Endothelial cell of umbilical vein (primary cell): Measurements from ENCODE around the gene CMSS1.

Experiments
- CTCF ChIP-seq, 2 donors: IDR thresholded peaks; 1 replicate in 1 of 2; 2 replicates in 1 of 2; pipeline ENCODE4 v1.5.1; 2011; ENCODE audit warnings: low read length in 2 of 2, mild to moderate bottlenecking in 2 of 2, moderate library complexity in 2 of 2, control low read depth in 1 of 2, inconsistent platforms in 1 of 2, low read depth in 1 of 2; ENCODE audit not compliant: insufficient read depth in 1 of 2; ENCODE audit errors: extremely low read depth in 1 of 2
- EZH2 ChIP-seq: IDR thresholded peaks from 2 replicates; pipeline ENCODE4 v1.6.1; 2012; ENCODE audit warnings: borderline replicate concordance, low read depth, mild to moderate bottlenecking, moderate library complexity, low read length, inconsistent platforms; ENCODE audit not compliant: severe bottlenecking
- GATA2 ChIP-seq: IDR thresholded peaks from 2 replicates; pipeline ENCODE4 v1.7.0; 2011; ENCODE audit warnings: low read depth, mild to moderate bottlenecking, moderate library complexity, mixed read lengths, low read length; ENCODE audit not compliant: insufficient read length, insufficient read depth
- MAX ChIP-seq: IDR thresholded peaks from 2 replicates; pipeline ENCODE4 v1.6.1; 2011; ENCODE audit not compliant: insufficient read depth, insufficient read length
- POLR2A ChIP-seq: IDR thresholded peaks from 2 replicates; pipeline ENCODE4 v1.6.1; 2012; ENCODE audit warnings: low read depth, mild to moderate bottlenecking, control low read depth, low read length
- POLR2AphosphoS5 ChIP-seq: IDR thresholded peaks from 2 replicates; pipeline ENCODE4 v1.6.1; 2012; ENCODE audit warnings: low read depth, mild to moderate bottlenecking, control low read depth, low read length, moderate library complexity; ENCODE audit not compliant: insufficient read depth

GRCh38 chr3:100079328-100079727 is 261.7 kb downstream of the CMSS1 start:
- TF ChIP-seq MAX (no peak), POLR2AphosphoS5 (no peak), POLR2A (no peak), CTCF (IDR thresholded peaks at IDR 0.05; ENCODE audit: extremely low read depth in 1 of 2, insufficient read depth in 1 of 2, low read depth in 1 of 2, low read length in 2 of 2) (no peak), EZH2 (no peak), GATA2 (no peak)
